GM21526 (cell line): ENCODE data around the gene FASTK.
"Not testable (repeated sequence)": the region's sequence is repeated elsewhere in the genome, so short reads cannot be mapped to it uniquely, and the experiment has no call there.

Experiments
- ATAC-seq: cut with Tn5 transposase; IDR thresholded peaks from one replicate; pipeline ENCODE4 v1.9.1; 2021; ENCODE audit warnings: moderate library complexity; ENCODE audit not compliant: unreplicated experiment, low FRiP score

The FASTK gene

DNA sequence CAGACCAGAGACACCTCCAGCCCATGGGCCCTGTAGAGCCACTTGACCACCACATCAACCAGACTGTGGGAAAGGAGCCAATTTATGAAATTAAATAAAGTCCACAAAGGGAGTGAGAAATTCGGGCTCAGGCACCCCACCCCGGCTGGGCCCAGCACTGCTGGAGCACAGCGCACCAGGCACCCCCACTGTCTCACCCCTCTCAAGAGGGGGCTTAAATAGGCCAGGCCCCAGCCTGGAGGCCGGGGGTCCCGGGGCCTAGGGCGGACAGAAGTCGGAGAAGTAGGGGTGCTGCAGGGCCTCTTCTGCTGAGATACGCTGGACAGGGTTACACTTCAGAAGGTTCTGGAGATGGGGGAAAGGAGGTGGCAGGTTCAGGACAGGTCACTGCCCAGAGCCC is 26.9 kb downstream of the FASTK start:
- ATAC-seq, result no peak

GRCh38 chr7:151053096-151053495 is 27.5 kb downstream of the FASTK start:
- ATAC-seq, result no peak

DNA sequence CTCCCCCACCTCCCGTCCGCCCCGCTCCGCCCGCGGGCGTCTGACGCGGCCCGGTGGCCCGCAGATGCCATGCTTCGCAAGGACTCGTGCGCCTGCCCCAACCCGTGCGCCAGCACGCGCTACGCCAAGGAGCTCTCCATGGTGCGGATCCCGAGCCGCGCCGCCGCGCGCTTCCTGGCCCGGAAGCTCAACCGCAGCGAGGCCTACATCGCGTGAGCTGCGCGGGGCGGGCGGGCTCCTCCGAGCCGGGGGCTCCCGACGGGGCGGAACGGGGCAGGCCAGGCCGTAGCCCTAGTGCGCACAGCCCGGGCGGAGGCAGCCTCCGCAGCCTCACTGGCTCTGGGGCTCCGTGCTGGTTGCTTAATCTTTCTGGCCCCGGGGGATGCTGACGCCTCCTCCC is 29.5 kb downstream of the FASTK start:
- no peak for ATAC-seq

GRCh38 chr7:151048911-151049463 is 31.6 kb downstream of the FASTK start:
- no peak for ATAC-seq

DNA sequence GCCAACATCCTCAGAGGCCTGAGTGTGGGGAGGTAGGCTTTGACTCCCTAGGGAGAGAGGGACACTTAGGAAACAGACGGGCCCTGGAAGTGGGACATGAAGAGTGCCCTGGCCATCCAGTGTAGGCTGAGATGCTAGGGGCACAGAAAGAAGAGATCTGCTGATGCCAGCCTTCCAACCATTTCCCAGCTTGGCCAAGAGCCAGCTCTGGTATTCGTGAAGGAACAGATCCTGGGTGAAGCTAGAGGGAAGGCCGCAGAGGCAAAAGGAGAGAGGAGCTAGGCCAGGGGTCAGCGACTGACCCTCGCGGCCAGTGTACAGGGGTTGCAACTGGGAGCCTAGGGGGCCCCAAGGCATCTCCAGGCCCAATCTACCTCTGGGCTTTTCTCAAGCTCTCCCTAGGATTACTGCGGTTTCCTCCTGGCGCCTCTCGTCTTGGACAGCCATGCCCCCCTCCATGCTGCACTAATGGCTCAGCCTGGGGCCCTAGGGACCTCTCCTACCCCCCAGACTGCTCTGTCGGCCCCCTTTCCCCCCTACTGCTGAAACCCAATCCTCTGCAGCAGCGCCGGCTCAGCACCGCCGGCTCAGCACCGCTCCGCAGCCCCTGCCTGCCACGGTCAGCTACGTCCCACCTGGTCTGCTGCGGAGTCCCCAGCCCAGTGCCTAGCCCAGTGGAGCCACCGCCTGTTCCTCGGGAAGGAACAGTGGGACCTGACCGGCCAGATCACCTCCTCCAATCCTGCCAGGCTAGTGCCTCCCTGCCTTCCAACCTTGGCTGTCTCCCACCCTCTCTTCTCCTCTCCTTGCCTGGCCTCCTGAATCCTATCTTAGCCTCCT is 32.4 kb downstream of the FASTK start, which contains the start of gene ASIC3:
ASIC3 (plus strand) TSS at position 556 of the 840 bp plus-strand sequence. CDS start 355 bp downstream, outside the sequence.
- ATAC-seq, result no peak

DNA sequence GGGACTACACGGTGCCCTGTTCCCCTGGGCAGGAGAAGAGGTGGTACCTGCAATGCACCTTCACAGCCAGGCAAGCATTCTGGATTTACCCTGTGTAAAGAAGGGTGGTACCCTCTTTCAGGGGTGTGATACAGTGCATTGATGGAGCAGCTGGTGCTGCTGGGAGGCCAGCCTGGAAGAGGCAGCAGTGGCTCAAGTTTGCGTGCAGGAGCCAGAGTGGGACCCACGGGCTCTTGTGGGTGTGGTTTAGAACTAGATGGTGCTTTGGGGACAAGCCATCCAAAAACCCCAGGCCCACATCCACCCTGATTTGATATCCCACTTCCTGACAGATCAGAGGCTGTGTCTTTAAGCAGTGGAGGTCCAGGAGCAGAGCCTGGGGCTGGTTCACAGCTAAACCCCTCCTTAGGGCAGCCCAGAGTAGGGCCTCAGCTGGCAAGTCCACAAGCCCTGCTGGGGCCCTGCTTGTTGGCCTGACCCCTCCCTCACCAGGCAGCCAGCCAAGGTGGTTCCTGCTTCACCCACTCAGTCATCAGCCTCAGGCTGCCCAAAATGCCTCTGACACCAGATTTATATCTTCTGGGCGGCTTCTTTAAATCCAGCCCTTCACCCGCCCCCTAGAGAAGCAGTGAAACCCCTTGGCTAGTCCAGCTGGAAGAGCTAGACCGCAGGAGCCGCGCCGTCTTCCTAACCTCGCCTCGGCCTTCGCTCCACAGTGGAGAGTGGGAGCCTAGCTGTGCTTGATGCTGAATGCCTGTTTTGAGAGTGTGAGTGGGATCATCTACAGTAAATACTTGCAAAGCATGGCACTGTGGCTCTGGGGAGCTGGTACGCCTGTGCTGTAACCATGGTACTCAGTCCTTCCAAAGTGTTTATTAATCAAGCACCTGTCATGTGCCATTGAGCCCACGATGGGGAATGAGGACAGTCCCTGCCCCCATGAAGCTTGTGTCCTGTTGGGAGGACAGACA is 33.7 kb downstream of the FASTK start:
- no peak for ATAC-seq

GRCh38 chr7:151045967-151046366 is 34.6 kb downstream of the FASTK start:
- no peak for ATAC-seq

GRCh38 chr7:151045262-151045661 is 35.3 kb downstream of the FASTK start:
- ATAC-seq, result no peak

- ATAC-seq, result no peak
Observed at GRCh38 chr7:151043959-151044358, 36.6 kb downstream of the FASTK start.

- ATAC-seq, result not testable (repeated sequence)
Observed at GRCh38 chr7:151043449-151043848, 37.2 kb downstream of the FASTK start.

DNA sequence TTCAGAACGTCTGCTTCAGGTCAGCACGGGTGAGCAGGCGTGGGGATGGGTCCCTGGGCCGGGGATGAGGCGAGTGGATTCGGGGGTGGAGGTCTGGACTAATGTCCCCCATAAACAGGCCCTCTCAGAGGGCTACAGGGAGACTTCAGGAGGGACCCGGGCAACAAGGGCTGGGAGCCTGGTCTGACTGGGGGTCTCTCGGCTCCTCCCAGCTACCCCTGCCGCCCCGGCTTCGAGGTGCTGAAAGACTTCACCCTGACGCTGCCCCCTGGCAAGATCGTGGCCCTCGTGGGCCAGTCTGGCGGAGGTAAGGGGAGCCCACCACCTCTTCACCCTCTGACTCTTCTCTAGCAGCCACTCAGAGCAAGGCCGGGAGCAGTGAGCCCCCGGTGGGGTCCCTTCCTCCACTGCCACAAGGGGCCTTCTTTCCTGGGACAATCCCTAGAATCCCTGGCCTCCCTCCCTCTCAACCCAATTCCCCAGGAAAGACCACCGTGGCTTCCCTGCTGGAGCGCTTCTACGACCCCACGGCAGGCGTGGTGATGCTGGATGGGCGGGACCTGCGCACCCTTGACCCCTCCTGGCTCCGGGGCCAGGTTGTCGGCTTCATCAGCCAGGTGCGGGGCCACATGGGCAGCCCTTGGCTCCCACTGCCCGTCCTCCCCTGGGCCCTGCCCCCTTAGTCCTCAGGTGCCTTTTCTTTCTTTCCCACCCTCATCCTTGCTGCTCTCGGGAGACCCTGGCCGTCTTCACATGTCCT is 39.8 kb downstream of the FASTK start:
- ATAC-seq, result no peak

DNA sequence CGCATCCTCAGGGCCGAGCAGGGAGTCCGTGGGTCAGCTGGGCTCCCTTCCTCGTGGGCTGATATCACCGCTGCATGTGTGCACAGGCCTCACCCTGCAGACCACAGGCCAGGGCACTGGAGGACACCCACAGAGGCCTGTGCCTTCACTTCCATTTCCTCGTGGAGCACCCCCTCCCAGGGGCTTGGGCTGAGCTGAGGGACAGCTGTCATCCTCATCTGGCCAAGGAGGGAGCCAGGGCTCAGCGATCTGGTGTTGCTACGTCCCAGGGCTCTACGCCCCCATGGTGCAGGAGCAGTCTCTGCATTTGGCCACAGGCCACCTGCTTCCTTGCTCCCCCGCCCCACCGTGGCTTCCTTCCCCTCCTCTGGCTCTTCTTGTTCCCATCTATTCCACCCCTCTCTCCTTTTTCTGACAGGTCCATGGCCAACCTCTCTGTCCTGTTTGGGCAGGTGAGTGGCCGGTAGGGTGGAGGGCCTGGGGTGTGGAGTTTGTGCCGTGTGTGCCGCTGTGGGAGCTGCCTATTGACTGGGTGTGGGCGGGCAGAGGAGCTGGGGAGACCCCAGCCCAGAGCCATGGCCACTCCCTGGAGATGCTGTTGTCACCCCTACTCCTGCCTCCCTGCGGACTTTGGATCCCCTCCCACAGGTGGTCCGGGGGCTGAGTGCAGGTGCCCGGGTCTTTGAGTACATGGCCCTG is 40.6 kb downstream of the FASTK start:
- ATAC-seq, result no peak

GRCh38 chr7:151038951-151039849 is 41.4 kb downstream of the FASTK start:
- no peak for ATAC-seq

- no peak for ATAC-seq
Observed at GRCh38 chr7:151035902-151036301, 44.7 kb downstream of the FASTK start.

DNA sequence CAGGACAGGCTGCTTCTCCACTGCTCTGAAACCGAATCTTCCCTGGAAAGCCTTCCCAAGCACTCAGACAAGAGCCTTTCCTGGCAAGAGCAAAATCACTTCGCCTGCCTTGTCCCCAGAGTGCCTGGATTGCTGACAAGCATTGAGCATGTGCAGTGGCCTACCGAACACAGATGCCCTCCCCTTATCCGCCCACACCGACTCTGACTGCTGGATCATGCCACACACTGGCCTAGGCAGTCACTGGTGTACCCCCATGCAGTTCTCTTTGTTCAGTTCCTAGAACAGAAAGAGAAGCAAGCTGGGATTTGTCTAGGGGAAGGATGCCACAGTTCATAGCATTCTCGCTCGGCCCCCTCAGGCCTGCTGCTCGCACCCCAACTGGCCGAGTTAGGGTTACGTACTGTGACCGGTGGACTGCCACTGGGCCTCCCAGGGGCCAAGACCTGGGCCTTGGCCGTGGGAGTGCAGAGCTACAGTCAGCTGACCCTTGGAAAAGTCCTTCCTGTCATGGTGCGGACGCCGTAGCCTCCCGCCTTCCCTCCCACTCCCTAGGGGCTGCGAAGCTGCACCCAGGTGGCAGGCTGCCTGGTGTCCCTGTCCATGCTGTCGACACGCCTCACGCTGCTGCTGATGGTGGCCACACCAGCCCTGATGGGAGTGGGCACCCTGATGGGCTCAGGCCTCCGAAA is 45.4 kb downstream of the FASTK start:
- ATAC-seq, result no peak

DNA sequence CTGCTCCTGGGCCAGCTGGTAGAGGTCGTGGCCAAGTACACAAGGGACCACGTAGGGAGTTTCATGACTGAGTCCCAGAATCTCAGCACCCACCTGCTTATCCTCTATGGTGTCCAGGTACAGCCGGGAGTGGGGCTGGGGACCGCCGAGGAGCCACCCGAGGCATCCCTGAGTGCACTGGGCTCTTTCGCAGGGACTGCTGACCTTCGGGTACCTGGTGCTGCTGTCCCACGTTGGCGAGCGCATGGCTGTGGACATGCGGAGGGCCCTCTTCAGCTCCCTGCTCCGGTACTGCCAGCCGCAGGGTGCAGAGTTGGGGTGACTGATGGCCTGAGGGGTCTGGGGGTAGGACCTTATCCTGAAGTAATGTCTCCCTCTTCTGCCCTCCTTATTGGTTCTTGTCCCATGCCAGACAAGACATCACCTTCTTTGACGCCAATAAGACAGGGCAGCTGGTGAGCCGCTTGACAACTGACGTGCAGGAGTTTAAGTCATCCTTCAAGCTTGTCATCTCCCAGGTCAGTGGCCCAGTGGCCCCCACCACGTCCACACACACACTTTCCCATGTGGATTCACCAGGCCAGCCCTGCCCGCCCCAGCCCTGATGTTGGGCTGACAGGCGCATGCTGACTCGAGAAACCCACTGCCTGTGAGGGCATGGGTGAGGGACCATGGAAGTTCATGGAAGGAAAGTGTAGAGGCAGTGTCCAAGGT is 46.1 kb downstream of the FASTK start:
- ATAC-seq, result no peak

DNA sequence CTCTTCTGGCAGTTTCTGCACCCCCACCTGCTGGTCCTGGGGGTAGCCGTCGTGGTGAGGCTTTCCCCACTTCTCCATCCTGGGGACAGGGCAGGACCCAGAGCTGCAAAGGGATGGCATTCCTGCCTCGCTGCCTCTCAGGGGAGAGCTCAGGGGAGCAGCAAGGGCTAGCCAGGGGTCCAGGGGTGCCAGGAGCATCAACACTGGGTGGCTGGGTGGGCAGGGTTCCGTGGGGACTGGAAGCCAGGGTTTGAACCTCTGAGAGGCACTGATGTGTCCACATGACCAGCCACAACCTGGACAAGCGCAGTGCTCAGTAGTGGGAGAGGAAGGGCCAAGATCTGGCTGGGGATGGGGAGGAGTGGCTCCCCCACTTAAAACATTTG is 46.8 kb downstream of the FASTK start:
- ATAC-seq, result no peak
